NCI-H460 (cell line): Measurements from ENCODE around the gene KCNG4. TPM values are rescaled to one million over a fixed set of nuclear protein-coding genes. Genes with fewer than 3 reads are reported as not detected.

ENCODE experiments used
- DNase-seq: peaks from one replicate; pipeline ENCODE4 v3.0.0-alpha.2; 2016; ENCODE audit warnings: low read depth; ENCODE audit errors: extremely low read depth
- total RNA-seq: library from RNA; depleted of rRNA; stranded (reverse); fragments of >200 nt; shearing (Covaris generic); gene quantifications from 2 replicates; pipeline ENCODE4 v1.2.3, GENCODE V29; 2014

KCNG4 gene
- total RNA-seq, 1 experiment from 2014 or later = 0.02 TPM

DNA sequence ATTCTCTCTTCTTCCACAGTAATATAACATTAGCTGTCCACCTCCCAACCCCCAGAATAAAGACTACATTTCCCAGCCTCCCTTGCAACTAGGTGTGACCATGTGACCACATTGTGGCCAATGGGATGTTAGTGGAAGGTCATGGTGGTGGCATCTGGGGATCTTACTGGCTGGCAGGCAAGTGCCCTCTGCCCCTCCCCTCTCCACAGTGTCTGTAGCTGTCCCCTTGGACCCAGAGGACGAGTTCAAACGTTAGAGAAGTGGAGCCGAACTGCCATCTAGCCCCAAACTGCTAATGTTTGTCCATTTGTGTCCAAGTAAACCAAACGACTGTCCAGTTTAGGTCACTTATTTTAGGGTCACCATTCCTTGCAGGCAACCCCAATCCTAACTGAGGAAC is 26.6 kb upstream of the KCNG4 start:
- peak; percentile 39 for DNase-seq

DNA sequence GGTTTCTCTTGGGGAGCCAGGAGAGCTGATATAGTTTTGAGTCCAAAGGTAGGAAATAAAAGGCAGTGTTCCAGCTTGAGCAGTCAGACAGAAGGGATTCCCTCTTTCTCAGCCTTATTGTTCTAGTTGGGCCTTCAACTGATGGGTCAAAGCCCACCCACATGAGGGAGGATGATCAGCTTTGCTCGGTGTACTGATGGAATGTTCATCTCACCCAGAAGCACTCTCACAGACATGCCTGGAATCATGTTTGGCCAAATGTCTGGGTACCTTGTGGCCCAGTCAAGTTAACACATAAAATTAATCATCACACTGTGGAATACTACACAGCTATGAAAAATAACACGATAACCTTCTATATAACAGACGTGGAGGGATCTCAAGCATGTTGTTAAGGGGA is 23.1 kb upstream of the KCNG4 start:
- no peak for DNase-seq

DNA sequence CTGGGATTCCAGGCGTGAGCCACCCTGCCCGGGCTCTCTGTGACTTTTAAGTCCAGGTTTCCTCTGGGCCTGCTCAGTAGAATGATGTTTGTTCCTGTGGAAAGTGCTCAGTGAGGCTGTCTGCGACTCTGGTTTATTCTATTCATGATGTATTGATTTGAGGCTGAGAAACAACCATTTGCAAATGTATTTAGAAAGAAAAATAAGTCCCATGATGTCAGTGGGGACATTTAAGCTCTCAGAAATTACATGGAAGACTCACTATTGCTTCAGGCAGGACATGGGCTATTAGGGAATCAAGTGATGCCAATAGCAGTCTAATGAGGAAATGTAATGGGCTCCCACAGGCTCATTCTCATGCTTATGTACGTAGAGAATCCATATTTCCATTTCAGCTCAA is 22.2 kb upstream of the KCNG4 start:
- DNase-seq = no peak

DNA sequence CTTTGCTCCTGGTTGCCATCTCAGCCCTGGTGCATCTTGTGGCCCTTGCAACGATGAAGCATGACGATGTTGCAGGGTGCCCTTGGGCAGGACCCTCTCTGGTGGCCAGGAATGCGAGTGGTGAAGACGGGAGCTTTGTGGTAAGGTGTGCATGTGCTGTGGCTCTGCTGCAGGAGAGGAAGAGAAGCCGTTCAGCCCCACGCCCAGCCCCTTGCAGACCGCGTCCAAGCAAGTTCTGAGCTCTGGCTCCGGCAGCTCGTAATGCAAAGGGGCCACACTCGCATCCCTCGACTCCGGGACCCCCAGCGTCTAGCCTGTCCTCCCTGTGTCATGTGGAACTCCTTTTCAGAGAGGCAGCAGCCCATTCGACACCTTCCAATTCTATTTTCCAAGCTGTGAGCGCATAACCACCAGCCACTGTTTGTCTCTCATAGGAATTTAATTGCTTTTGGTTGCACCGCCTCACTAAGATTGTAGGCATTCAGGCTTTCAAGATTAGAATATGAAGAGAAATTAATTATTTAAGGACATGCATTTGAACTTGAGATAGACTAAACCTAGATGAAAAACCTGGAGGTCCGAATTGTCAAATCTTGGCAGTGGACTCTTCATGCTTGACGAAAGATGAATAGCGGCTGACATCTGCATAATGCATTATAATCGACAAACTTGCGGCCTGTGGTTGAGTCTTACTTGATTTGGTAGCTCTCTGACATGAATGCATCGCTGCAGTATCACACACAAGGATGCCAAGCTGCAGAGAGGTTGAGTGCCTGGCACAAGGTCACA is 21.1 kb upstream of the KCNG4 start:
- no peak for DNase-seq

DNA sequence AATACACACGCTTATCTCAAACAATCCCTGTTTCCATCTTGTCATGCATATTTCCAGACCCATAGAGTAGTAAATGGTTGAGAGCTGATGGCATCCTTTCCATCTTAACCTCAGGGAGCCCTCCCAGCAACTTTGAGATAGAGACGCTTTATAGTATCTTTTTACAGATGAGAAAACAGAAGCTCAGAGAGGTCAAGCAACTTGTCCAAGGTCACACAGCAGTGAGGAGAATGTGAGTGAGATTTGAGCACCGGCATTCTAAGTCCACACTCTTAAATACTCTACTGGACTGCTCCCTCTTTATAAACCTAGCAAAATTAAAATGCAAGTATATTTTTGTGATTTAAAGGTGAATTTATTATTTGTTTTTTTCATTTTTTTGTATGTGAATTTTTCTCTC is 19.9 kb upstream of the KCNG4 start:
- no peak for DNase-seq

DNA sequence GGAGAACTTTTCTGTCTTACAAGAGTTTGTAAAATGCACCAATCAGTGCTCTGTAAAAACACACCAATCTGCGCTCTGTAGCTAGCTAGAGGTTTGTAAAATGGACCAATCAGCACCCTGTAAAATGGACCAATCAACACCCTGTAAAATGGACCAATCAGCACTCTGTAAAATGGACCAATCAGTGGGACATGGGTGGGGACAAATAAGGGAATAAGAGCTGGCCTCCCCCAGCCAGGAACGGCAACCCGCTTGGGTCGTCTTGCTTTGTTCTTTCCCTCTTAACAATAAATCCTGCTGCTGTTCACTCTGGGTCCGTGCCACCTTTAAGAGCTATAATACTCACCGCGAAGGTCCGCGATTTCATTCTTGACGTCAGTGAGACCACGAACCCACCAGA is 18.5 kb upstream of the KCNG4 start:
- no peak for DNase-seq

DNA sequence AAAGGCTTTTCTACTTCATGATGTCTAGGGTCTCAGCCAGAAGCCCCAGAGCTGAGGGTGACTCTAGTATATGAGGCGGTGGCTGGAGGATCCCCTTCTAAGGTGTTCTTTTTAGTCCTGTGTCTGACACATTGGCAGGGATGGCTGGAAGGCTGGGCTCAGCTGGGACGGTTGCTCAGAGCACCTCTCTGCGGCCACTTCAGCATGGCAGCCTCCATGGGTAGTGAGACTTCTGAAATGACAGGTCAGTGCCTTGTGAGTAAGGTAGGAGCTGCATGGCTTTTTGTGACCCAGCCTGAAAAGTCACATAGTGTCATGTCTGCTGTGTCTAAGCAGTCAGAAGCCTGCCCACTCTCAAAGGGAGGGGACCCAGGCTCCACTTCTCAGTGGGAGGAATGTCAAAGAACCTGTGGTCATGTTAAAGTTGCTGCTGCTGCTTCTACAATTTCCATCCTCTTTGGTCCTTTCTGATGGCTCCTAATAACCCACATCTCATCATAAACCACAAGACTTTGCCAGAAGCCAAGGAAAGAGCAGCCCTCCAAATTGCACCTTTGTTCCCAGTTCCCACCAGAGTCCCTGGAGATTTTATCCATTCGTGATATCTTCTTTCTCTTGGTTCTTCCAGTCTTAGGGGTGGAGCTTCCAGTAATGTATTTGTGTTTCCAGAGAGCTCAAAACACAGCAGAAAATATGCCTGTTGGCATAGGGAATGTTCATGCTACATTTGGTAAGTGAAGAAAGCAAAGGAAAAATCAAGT is 15.4 kb upstream of the KCNG4 start:
- DNase-seq = no peak

DNA sequence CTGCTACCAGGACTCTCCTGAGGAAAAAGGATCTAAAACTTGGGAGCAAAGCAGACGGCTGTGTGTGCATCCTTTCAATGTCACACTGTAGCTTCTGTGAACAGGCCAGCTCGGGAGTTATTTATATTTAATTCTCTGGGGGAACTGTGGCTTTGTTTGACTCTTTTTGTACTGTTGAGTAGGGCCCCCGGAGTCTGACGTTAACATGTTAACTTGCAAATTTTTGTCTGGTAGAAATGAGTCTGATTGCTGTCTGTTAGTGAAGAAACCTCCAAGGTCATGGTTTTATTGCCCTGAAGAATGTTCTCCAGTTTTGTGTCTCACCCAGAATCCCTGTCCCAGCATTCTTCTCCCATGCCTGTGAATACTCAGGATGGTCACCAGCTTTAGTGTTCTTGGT is 14.2 kb upstream of the KCNG4 start:
- DNase-seq = no peak

DNA sequence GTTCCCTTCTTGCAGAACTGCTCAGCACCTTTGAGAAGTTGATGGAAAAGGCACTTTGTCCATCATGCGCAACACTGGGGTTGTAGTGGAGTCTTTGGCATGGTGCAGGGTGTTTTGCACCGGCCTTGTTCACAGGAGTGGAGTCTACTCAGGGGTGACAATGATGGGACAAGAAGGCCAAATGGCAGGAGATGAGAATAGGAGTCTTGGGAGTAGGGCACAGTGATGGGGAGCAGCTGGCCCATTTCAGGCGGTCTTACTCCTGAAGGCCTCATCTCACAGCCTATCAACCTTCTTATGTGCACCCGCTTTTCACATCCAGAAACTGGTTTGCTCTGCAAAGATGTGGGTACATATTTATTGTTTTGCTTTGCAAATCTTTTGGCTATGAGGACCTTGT is 13.4 kb upstream of the KCNG4 start:
- DNase-seq = no peak

DNA sequence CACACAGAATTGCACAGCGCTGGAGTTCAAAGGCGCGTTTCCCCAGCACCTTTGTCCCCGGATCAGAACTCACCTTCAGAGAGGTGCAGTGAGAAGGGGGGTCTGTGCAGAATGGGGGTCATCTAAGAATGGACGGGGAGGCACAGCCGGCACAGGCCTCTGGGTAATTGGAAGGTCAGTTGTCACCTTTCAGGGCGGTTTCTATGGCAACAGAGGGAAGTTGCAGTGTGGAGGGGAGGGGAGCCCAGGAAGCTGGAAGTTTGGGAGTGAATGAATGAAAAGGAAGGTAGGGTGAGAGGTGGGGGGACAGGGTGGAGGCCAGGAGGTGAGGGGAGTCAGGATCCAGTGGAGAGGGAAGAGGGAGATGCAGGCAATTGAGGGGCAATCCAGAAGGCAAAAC is 12.4 kb upstream of the KCNG4 start:
- no peak for DNase-seq

DNA sequence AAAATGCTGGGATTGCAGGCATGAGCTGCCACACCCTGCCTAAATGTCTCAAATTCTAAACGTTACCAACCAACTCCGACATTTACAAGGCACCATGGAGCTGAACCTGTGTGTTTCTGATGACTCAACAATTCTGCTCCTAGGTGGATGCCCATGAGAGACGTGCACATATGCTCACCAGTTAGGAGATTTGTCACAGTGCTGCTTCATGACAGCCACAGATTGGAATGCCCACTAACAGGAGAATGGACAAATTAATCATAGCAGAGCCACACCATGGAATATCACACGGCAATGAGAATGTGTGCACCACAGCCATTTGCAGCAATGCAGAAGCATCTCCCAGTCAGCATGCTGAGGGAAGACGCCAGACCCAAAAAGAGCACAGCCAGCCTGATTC is 8.0 kb upstream of the KCNG4 start:
- no peak for DNase-seq

DNA sequence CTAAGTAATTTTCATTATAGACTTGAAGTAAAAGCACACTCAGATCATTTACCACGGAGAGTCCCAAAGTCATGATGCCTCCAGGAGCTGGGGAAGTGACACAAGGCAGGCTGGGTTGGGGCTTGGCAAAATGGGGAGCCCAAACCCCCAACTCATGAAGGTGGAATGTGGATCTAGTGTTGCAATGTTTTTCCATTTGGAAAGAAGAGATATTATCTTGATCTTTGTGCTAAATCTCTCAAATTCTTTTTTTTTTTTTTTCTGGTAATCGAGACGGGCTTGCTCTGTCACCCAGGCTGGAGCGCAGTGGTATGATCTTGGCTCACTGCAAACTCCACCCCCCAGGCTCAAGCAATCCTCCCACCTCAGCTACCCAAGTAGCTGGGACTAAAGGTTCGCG is 7.5 kb upstream of the KCNG4 start:
- DNase-seq = no peak

DNA sequence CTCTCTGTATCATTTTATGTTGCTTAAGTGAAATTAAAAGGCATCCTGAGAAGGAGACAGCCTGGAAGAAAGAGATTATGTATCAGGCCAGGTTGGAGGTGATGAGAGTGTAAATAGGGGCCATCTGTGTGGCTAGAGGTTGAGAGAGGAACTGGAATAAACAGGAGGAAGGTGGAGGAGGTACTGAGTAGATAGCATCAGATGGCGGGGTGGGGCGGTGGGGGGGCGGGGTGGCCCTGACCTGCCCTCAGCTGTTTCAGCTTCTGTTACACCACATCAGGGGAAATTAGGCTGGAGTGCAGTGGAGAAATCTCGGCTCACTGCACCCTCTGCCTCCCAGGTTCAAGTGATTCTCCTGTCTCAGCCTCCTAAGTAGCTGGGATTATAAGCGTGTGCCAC is 6.9 kb upstream of the KCNG4 start:
- no peak for DNase-seq

DNA sequence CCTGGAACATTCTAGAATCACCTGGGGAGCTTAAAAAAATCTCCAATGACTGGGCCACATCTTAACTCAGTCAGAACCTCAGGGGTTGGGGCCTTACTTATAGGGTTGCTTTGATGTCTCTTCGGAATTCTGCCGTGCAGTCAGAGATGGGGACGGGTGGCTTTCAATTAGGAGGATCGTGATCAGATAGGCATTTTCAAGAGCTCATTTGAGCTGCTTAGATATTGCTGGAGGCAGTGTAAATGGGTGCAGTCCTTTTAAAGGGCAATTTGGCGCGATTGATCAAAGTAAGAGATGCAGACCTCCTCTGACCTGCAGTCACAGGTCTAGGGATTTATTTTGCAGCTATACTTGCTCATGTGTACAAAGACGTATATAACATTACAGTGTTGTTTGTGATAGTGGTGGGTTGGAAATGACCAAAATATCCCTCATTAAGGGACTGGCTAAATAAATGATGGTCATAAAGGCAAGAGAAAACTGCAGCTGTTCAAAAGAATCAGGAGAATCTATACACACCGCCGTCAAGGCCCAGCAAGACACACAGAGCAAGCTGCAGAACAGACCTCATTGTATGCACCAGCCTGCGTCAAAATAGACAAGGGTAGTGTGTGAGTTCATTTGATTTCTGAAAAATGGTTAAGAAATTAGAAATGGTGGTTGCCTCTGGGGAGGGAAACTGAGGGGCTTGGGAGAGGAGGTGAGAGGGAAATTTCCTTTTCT is 6.3 kb upstream of the KCNG4 start:
- no peak for DNase-seq

DNA sequence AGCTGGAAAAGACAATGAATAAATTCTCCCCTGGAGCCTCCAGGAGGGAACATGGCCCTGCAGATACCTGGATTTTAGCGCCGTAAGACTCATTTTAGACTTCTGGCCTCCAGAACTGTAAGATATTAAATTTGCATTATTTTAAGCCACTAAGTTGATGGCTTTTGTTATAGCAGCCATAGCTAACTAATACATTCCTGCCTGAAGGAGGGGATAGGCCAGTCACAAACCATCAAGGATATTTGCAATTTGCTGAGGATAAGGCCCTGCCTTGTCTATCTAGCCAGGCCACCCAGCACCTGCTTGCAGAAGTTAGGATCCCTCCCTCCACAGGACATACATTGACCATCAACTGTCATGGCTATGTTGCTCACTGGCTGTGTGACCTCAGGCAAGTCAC is 4.9 kb upstream of the KCNG4 start:
- DNase-seq = no peak

DNA sequence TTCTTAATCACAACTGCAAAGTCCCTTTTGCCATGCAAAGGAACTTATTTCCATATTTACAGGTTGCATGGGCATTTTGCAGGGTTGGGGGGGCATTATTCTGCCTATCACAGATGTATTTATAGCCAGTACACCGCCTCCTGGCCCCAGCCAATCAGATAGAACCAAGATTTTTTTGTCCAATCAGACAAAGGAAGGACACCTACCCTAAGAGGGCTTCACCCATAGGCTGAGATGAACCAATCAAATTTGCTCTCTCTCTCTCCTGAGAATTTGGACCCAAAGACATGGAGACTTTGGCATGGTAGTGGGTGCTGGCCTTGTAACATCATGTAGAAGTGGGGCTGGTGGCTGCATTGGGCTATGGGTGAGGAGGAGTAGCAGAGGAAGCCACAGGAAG is 3.9 kb upstream of the KCNG4 start:
- DNase-seq = no peak

DNA sequence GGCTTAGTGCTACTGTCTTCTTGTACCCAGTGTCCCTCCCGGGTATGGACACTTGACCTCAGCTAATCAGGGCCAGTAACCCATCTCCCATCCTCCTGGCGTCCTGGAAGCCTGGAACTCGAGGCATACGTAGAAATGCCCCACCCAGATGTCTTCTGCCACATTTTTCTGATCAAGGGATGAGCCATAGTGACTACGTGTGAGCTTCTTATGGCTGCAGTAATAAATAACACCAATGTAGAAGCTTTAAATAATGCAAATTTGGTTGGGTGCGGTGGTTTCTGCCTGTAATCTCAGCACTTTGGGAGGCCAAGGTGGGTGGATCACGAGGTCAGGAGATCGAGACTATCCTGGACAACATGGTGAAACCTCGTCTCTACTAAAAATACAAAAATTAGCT is 3.0 kb upstream of the KCNG4 start:
- DNase-seq = no peak

DNA sequence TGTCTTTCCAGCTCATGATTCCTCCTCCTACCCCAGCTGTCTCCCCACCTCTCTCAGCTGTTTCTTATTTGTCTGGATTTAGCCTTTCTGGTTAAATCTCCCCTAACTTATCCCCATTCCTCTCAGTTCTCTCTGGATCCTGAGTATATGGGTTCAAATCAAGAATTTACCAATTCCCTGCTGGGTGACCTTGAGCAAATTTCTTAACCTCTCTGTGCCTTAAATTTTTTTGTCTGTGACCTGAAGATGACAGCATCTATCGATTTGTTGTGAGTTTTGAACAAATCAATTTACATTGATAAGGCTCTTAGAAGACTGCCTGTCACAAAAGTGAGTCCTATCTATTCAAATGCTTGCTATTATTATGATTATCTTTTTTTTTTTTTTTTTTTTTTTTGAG is 2.0 kb upstream of the KCNG4 start:
- no peak for DNase-seq

DNA sequence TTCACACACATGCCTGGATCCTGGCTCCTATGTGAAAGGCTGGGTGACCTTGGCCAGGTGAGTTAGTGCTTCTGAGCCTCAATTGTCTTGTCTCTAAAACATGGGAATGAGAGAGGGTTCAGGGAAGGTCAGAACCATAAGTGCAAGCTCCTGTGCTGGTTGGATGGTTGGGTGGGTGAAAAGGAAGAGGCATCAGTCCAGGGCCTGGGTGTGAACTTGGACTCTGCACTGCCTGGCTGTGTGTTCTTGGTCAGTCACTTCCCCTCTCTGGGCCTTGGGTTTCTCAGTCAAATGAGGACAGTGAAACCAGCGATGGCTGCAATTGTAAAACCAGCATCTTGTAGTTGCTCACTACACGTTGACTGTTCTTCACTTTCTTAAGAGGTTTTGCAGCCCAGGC is 643 bp upstream of the KCNG4 start:
- DNase-seq = no peak

DNA sequence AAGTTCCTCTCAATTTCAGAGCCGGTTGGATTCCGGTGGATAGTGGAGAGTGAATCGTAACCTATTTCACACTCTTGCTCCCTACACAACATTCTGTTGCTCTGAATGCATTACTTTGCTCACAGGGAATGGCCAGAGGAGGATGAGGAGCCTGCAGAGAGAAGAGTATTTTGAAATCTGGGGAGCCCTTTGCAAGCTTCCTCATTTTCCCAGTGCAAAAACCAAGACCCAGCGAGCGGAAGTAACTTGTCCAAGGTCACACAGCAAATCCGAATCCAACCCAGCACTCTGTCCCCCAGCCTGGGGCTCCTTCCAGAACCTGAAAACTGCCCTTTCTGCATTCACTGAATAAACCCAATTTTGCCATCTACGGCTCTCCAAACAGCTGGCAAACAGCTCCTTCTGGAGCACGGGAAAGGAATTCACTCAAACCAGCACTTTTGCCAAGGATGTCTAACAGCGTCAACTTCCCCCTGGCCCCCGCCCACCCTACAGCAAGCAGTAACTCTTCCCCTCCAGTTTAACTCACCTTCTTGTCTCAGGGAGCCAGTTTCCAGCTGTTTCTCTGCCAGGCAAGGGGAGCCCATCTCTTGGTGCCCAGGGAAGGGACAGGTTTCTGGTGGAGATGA is 557 bp downstream of the KCNG4 start:
- DNase-seq = no peak

DNA sequence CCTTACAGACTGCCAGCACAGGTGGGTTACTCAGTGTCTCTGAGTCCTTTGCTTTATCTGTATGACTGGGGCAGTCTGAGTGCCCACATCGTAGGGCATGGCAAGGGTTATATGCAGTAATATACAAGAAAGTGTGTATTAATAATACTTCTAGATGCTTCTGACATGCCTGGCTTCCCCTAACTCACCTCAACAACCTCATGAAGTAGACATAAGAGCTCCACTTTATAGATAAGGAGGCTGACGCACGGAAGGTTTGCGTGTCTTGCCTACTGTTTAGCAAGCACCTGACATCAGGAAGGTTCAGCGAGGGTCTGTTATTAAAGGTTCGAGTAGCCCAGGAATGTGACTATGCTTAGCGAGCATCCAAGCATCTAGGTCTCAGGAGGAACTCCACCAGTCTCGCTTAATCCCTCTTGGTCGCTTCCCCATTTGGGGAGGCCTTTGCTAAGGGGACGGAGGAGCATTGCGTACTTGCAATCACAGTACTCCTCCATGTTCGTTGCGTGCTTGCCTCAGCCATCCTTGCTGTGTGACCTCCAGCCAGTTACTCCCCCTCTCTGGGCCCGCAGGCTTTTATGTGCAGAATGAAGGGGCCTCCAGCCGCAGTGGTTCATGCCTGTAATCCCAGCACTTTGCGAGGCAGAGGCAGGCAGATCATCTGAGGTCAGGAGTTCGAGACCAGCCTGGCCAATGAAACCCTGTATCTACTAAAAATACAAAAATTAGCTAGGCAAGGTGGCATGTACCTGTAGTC is 1.6 kb downstream of the KCNG4 start:
- DNase-seq = no peak
